Endometrial microvascular endothelial cells (primary cell): Measurements from ENCODE around the gene RBP2. TPM values are rescaled to one million over a fixed set of nuclear protein-coding genes. Genes with fewer than 3 reads are reported as not detected.

Experiments used
- in situ Hi-C: cut with HindIII; loops from 2 replicates; pipeline ENCODE4 v1.10.0; 2017; ENCODE audit warnings: low sequenced_read_pairs, low pct_unique_long_range_greater_than_20kb; ENCODE audit errors: inconsistent ontology term
- total RNA-seq: library from RNA; depleted of rRNA; stranded (reverse); fragments of >200 nt; gene quantifications from one replicate; pipeline ENCODE4 v1.2.3, GENCODE V29; 2015; ENCODE audit errors: inconsistent ontology term

The RBP2 gene
- total RNA-seq, 1 donor from 2014 or later = not detected

GRCh38 chr3:139454346-139454745, 22.0 kb downstream of the RBP2 start:
- in situ Hi-C loops = no loop called here

DNA sequence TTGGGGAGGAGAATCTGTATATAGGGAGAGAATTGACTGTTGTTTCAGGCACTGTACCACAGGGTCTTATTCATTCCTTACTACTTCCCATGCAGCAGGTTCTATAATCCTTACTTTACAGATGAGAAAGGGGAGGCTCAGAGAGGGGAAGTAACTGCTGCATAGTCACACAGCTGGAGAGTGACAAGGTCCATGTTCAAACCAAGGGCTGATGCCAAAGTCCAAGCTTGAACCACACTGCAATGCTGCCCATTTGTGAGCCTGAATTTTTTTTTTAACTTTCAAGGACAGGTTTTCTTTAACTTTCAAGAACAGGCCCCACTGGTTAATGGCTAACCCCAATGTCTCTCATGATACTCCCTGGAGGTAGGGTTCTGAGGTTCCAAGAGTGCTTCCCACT, 26.2 kb downstream of the RBP2 start:
- in situ Hi-C loops = no loop called here

- in situ Hi-C loops = loop anchor here (25.0 kb wide), 1 partner anchor 1413 kb away; no protein-coding TSS in a partner anchor
These were observed 26.8 kb downstream of the RBP2 start for GRCh38 chr3:139449566-139449965.

DNA sequence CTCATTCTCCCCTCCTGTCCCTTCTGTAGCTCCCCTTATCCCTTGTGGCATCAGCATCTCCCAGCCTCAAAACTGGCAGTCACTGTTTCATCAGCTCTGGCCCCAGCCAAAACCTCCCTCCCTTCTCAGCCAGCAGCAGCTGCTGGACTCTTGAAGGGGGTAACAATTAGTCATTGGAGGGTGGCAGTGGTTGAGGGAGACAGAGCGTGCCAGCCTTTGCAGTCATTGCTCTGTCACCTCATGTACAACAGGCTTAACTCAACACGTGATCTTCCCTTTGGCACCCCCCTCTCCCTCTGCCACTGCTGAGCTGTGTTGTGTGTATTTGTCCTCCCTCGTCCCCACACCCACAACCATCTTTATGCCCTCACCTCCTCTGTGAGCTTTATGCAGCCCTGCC, 28.2 kb downstream of the RBP2 start:
- in situ Hi-C loops = loop anchor here (25.0 kb wide), 1 partner anchor 1414 kb away; no protein-coding TSS in a partner anchor

GRCh38 chr3:139447486-139447885, 28.8 kb downstream of the RBP2 start:
- in situ Hi-C loops = loop anchor here (25.0 kb wide), 1 partner anchor 1415 kb away; no protein-coding TSS in a partner anchor

DNA sequence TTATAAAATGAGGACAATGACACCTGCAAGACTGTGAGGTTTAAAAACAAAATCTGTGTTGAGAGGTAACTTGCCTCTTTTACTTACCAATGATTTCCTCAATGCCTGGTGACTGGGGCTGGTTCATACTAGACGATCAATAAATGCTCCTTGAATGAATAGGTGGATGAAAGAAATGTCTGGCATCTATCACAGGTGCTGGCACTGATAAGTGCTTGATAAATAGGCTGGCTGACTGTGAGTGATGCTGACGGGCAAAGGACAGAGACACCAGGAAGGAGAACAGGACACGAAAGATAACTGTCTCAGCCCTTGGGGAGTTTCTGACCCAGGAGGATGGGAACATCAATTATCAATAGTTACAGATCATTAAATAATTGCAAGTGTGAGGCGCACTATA, 31.9 kb downstream of the RBP2 start:
- in situ Hi-C loops = loop anchor here (25.0 kb wide), 1 partner anchor 1418 kb away; no protein-coding TSS in a partner anchor

DNA sequence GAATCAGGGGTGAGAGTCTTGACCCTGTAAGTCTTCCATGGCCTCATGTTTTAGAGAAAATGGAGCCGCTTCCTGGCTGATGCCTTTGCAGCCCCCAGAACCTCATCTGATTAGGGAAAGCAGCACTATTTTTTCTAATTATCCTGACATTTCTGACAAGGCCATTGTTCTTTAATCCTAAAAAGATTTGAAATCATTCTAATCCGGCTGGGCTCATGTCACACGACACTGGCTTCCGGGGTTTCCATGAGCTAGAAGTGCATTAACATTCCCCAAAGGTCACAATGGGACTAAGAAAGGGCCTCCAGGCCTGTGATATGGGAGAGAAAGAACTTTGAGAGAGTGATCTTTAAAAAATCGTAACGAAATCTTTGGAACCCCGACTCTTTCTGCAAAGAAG, 33.1 kb downstream of the RBP2 start:
- in situ Hi-C loops = loop anchor here (25.0 kb wide), 1 partner anchor 1419 kb away; no protein-coding TSS in a partner anchor

DNA sequence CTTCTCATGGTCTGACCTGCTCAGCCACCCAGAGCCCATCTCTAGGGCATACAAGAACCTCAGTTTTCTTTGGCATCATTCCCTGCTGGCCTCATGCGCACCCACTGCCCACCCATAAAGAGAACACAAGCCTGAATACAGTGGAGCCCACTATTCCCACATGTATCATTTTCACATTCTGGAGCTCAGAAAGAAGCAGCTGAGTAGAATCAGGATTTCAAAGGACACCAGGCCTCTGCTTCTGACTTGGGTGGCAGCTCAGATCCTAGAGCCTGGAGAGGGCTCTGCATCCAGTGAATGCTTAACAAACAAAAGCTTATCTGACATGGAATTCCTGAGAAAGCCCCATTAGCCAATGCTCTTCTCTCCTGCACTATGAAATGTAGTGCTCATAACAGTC, 34.7 kb downstream of the RBP2 start:
- in situ Hi-C loops = loop anchor here (25.0 kb wide), 1 partner anchor 1421 kb away; no protein-coding TSS in a partner anchor

DNA sequence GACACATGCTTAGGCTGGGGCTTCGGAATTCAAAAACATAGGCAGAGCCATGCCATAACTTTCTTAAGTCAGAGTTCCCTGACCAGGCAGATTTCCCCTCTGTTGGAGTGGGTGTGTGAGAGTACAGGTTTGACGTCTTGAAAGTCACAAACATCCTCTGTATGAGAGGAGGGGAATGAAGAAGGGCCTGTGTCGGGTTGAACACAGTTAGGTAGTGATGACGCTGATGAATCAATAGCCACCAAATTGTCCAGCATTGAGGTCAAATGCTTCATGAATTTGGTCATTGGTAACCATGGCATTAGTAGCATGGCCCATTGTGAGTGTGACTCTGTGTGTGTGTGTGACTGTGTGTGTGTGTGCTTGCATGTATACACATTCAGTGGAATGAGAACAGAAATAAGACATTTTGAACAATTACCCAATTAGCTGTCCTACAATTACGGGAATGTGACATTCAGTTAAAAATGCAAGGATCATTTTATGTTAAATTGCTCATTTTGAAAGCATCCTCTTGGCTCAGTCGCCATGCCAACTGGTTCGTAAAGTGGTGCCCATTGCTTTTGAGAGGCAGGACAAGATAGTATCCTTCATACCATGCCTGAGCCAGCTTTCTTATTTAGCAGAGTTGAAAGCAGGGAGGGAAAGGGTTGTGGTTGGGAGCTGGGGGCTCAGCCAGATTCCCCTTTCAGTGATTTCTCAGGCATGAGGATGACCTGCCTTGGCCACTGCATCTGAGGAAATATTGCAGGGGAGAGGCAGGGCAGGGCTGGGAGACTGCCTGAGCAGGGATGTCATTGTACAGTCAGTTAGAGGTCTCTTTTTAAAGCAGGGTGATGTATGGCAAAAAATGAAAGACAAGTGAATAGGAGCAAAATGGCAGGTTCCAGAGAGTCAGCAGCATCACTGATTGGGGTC, 35.4 kb downstream of the RBP2 start:
- in situ Hi-C loops = loop anchor here (25.0 kb wide), 1 partner anchor 1421 kb away; no protein-coding TSS in a partner anchor

GRCh38 chr3:139439278-139439677, 37.0 kb downstream of the RBP2 start:
- in situ Hi-C loops = loop anchor here (25.0 kb wide), 1 partner anchor 1423 kb away; no protein-coding TSS in a partner anchor

- in situ Hi-C loops = loop anchor here (25.0 kb wide), 1 partner anchor 1427 kb away; no protein-coding TSS in a partner anchor
These were observed 41.5 kb downstream of the RBP2 start for GRCh38 chr3:139434764-139435307.

GRCh38 chr3:139434228-139434627, 42.1 kb downstream of the RBP2 start:
- in situ Hi-C loops = loop anchor here (25.0 kb wide), 1 partner anchor 1428 kb away; no protein-coding TSS in a partner anchor

- in situ Hi-C loops = loop anchor here (25.0 kb wide), 1 partner anchor 1429 kb away; no protein-coding TSS in a partner anchor
These were observed 43.2 kb downstream of the RBP2 start for GRCh38 chr3:139433089-139433488.

DNA sequence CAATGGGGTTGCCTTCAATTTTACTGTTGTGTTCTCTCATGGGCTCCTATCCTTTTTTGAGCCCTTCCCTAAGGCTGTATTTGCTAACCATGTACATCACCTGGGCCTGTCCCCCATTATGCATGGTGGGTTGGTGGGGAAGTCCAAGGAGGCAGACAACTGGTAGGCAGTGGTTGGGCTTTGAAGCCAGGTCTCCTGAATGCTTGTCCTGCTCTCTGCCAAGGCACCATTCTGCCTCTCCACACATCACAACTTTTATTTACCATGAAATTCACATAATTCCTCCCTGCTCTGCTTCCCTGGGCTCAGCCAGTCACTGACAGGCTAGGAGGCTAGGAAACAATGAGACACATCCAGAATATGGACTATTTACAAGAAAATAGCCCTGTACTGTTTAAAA, 45.8 kb downstream of the RBP2 start:
- in situ Hi-C loops = loop anchor here (25.0 kb wide), 1 partner anchor 1432 kb away; no protein-coding TSS in a partner anchor

DNA sequence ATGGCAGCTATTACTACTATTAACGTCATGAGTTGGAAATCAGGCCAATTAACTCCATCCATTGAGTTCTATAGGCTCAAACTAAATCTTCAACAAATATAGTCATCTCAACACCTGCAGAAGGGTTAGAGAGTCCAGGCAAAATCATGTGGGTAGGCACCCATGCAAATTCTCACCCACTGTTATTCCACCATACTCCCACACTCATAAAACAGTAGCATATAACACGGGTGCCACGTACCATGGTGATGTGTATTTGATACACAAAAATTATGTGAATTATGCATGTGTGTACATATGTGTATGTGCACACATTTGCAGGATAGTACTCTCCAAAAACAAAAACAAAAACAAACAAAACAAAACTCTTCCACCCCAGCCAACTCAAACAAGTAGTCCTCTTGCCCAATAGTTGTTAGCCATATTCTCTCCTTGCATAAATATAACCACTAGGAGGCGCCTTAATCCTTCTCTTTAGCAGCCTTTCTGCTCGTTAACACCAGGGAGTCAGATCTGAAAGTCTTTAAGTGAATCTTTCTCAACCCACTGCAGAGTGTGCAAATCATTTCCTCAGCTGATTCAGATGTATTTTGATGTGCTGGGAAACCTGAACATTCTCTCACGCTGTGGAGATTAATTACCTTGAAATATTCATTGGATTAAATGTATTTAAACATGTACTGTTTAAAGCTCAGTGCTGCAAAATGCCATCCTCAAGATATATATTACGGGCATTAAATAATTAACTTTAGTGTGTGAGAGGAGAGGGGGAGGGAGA, 48.8 kb downstream of the RBP2 start:
- in situ Hi-C loops = loop anchor here (25.0 kb wide), 1 partner anchor 1435 kb away; no protein-coding TSS in a partner anchor

- in situ Hi-C loops = loop anchor here (25.0 kb wide), 1 partner anchor 1436 kb away; no protein-coding TSS in a partner anchor
These were observed 50.4 kb downstream of the RBP2 start for GRCh38 chr3:139425745-139426400.

GRCh38 chr3:139423232-139423631, 53.1 kb downstream of the RBP2 start:
- in situ Hi-C loops = no loop called here

GRCh38 chr3:139421460-139421859, 54.9 kb downstream of the RBP2 start:
- in situ Hi-C loops = no loop called here
